Colonic mucosa (tissue), 4 donors: ENCODE measurements around the gene LRRC63. TPM values are rescaled to one million over a fixed set of nuclear protein-coding genes. Genes with fewer than 3 reads are reported as not detected.

Source experiments
- DNase-seq: peaks from one replicate; pipeline ENCODE4 v3.0.0-alpha.2; 2020
- H3K27ac ChIP-seq: fragments of 200-600 bp; one replicate; pipeline ENCODE4 v1.8.0; 2021
- H3K27me3 ChIP-seq: fragments of 200-600 bp; one replicate; pipeline ENCODE4 v1.8.0; 2021
- H3K36me3 ChIP-seq: fragments of 200-600 bp; one replicate; pipeline ENCODE4 v1.8.0; 2021
- H3K4me1 ChIP-seq: fragments of 200-600 bp; one replicate; pipeline ENCODE4 v1.8.0; 2021; ENCODE audit warnings: mild to moderate bottlenecking
- H3K4me3 ChIP-seq: fragments of 200-600 bp; one replicate; pipeline ENCODE4 v1.8.0; 2021
- H3K9ac ChIP-seq, 2 donors: one replicate each; pipeline ENCODE4 v1.7.0; 2013; ENCODE audit warnings: control low read depth in 2 of 2, low read depth in 2 of 2, low read length in 2 of 2
- H3K9me3 ChIP-seq: fragments of 200-600 bp; one replicate; pipeline ENCODE4 v1.8.0; 2021
- CTCF ChIP-seq: fragments of 200-600 bp; IDR thresholded peaks from one replicate; pipeline ENCODE4 v1.8.0; 2022; ENCODE audit warnings: antibody characterized with exemption, mild to moderate bottlenecking
- intact Hi-C: fragments of 100-400 bp; cut with DNase I; formaldehyde crosslinking; loops from one replicate; pipeline ENCODE4 v1.14.1; 2022
- total RNA-seq, 2 donors: library from RNA; stranded (reverse); fragmentation: NEBNext Ultra II Directional in 1 of 2; extraction: Animal tissue kit (Norgen Biotek cat#: 25700) in 1 of 2; gene quantifications; one replicate each; pipeline ENCODE4 v1.2.1, GENCODE V29; 2021
- donor health status: healthy.
- donor health status: DM: no; HTN: no; CAD: no.
- donor health status: DM: no; HTN: no; CAD: no.

Gene LRRC63
- total RNA-seq, 2 donors from 2014 or later = not detected

- Histone ChIP-seq H3K9ac (no peak overlapping the region), H3K4me3 (no peak overlapping the region), H3K27me3 (no peaks in the 10 kb centered on the region), H3K36me3 (no peaks in the 10 kb centered on the region), H3K4me1 (no peaks in the 10 kb centered on the region), H3K9me3 (no peaks in the 10 kb centered on the region), H3K27ac (no peak overlapping the region)
- intact Hi-C loops = no loop called here
- DNase-seq = no peak
- TF ChIP-seq CTCF = no peak
These were observed 19.3 kb upstream of the LRRC63 start for GRCh38 chr13:46192412-46192811.

GRCh38 chr13:46195016-46195415 is 16.7 kb upstream of the LRRC63 start:
- intact Hi-C loops = no loop called here
- Histone ChIP-seq H3K4me1 (no peaks in the 10 kb centered on the region), H3K36me3 (no peaks in the 10 kb centered on the region), H3K9ac (no peak overlapping the region), H3K4me3 (no peak overlapping the region), H3K27ac (no peak overlapping the region), H3K27me3 (no peaks in the 10 kb centered on the region), H3K9me3 (no peaks in the 10 kb centered on the region)
- TF ChIP-seq CTCF = no peak
- DNase-seq = no peak

- Histone ChIP-seq H3K9me3 (no peaks in the 10 kb centered on the region), H3K4me3 (no peak overlapping the region), H3K36me3 (no peaks in the 10 kb centered on the region), H3K27me3 (no peaks in the 10 kb centered on the region), H3K4me1 (no peaks in the 10 kb centered on the region), H3K27ac (no peak overlapping the region), H3K9ac (no peak overlapping the region)
- intact Hi-C loops = no loop called here
- no peak for DNase-seq
- no peak for TF ChIP-seq CTCF
These were observed 14.3 kb upstream of the LRRC63 start for GRCh38 chr13:46197299-46198048.

- no peak overlapping the region for H3K9ac ChIP-seq
- no peaks in the 10 kb centered on the region for H3K9me3 ChIP-seq
- no peak for TF ChIP-seq CTCF
- H3K27me3 ChIP-seq = no peaks in the 10 kb centered on the region
- intact Hi-C loops = no loop called here
- H3K4me1 ChIP-seq = no peaks in the 10 kb centered on the region
- no peak overlapping the region for H3K27ac ChIP-seq
- no peaks in the 10 kb centered on the region for H3K36me3 ChIP-seq
- H3K4me3 ChIP-seq = no peak overlapping the region
- no peak for DNase-seq
These were observed 13.0 kb upstream of the LRRC63 start for GRCh38 chr13:46198696-46199193.

GRCh38 chr13:46202188-46202795 is 9.4 kb upstream of the LRRC63 start:
- intact Hi-C loops = no loop called here
- no peaks in the 10 kb centered on the region for H3K36me3 ChIP-seq

More at GRCh38 chr13:46202188-46202795, 9.4 kb upstream of the LRRC63 start:
- no peak overlapping the region for H3K4me3 ChIP-seq
- no peak for DNase-seq
- TF ChIP-seq CTCF = no peak
- H3K9me3 ChIP-seq = no peaks in the 10 kb centered on the region
- no peaks in the 10 kb centered on the region for H3K27me3 ChIP-seq
- no peaks in the 10 kb centered on the region for H3K4me1 ChIP-seq
- H3K27ac ChIP-seq = no peak overlapping the region
- no peak overlapping the region for H3K9ac ChIP-seq
